H9 (cell line): Measurements from ENCODE around the gene ODAD4. TPM values are rescaled to one million over a fixed set of nuclear protein-coding genes. Genes with fewer than 3 reads are reported as not detected.

ENCODE experiments used
- DNase-seq: peaks from one replicate; pipeline ENCODE4 v3.0.0-alpha.2; 2017
- H2AFZ ChIP-seq: one replicate; pipeline ENCODE4 v1.6.1; 2013; ENCODE audit warnings: mild to moderate bottlenecking, low read length, control low read depth, moderate library complexity
- H2AK5ac ChIP-seq: 2 replicates; pipeline ENCODE4 v1.6.1; 2013; ENCODE audit warnings: low read length, control low read depth, mixed read lengths; ENCODE audit not compliant: insufficient read length
- H2BK120ac ChIP-seq: one replicate; pipeline ENCODE4 v1.6.1; 2013; ENCODE audit warnings: low read depth, mild to moderate bottlenecking, low read length, control low read depth, inconsistent platforms; ENCODE audit not compliant: poor library complexity, severe bottlenecking
- H2BK12ac ChIP-seq: 2 replicates; pipeline ENCODE4 v1.6.1; 2013; ENCODE audit warnings: low read length, control low read depth, mixed read lengths, low read depth; ENCODE audit not compliant: insufficient read length
- H2BK15ac ChIP-seq: 2 replicates; pipeline ENCODE4 v1.6.1; 2013; ENCODE audit warnings: low read depth, low read length, control low read depth
- H2BK20ac ChIP-seq: one replicate; pipeline ENCODE4 v1.6.1; 2013; ENCODE audit warnings: low read depth, mild to moderate bottlenecking, low read length, control low read depth, inconsistent platforms; ENCODE audit not compliant: poor library complexity, severe bottlenecking
- H2BK5ac ChIP-seq: 2 replicates; pipeline ENCODE4 v1.6.1; 2013; ENCODE audit warnings: low read length, control low read depth, mixed read lengths; ENCODE audit not compliant: insufficient read length
- H3K14ac ChIP-seq: 2 replicates; pipeline ENCODE4 v1.6.1; 2013; ENCODE audit warnings: low read length, control low read depth; ENCODE audit not compliant: insufficient read depth
- H3K18ac ChIP-seq: 2 replicates; pipeline ENCODE4 v1.6.1; 2013; ENCODE audit warnings: low read depth, mild to moderate bottlenecking, mixed read lengths, low read length, control low read depth; ENCODE audit not compliant: insufficient read length
- H3K23ac ChIP-seq: 2 replicates; pipeline ENCODE4 v1.6.1; 2013; ENCODE audit warnings: low read length, control low read depth, mixed read lengths, low read depth; ENCODE audit not compliant: insufficient read length
- H3K23me2 ChIP-seq: 2 replicates; pipeline ENCODE4 v1.6.1; 2013; ENCODE audit warnings: low read depth, mild to moderate bottlenecking, mixed read lengths, low read length, control low read depth; ENCODE audit not compliant: insufficient read length, poor library complexity, severe bottlenecking
- H3K27ac ChIP-seq: 2 replicates; pipeline ENCODE4 v1.5.1; 2013; ENCODE audit warnings: low read length, control low read depth, mixed read lengths, low read depth; ENCODE audit not compliant: insufficient read length
- H3K27me3 ChIP-seq: 2 replicates; pipeline ENCODE4 v1.6.1; 2013; ENCODE audit warnings: low read length, control low read depth, inconsistent platforms; ENCODE audit not compliant: insufficient read depth
- H3K4ac ChIP-seq: 2 replicates; pipeline ENCODE4 v1.6.1; 2013; ENCODE audit warnings: low read depth, mild to moderate bottlenecking, control low read depth, inconsistent platforms, low read length, moderate library complexity
- H3K4me1 ChIP-seq: 2 replicates; pipeline ENCODE4 v1.6.1; 2013; ENCODE audit warnings: low read length, control low read depth, inconsistent platforms; ENCODE audit not compliant: insufficient read depth
- H3K4me2 ChIP-seq: 2 replicates; pipeline ENCODE4 v1.6.1; 2013; ENCODE audit warnings: low read length, control low read depth, mixed read lengths; ENCODE audit not compliant: insufficient read length, insufficient read depth
- H3K56ac ChIP-seq: 2 replicates; pipeline ENCODE4 v1.6.1; 2013; ENCODE audit warnings: low read depth, mild to moderate bottlenecking, mixed read lengths, low read length, control low read depth; ENCODE audit not compliant: insufficient read length
- H3K79me1 ChIP-seq: 2 replicates; pipeline ENCODE4 v1.6.1; 2013; ENCODE audit warnings: low read depth, mild to moderate bottlenecking, moderate library complexity, low read length, control low read depth, inconsistent platforms; ENCODE audit not compliant: insufficient read depth, poor library complexity, severe bottlenecking
- H3K79me2 ChIP-seq: 2 replicates; pipeline ENCODE4 v1.6.1; 2013; ENCODE audit warnings: low read length, control low read depth, inconsistent platforms; ENCODE audit not compliant: insufficient read depth
- H3K9ac ChIP-seq: 2 replicates; pipeline ENCODE4 v1.6.1; 2013; ENCODE audit warnings: low read length, control low read depth, mixed read lengths; ENCODE audit not compliant: insufficient read length; ENCODE audit errors: extremely low read depth
- H3K9me3 ChIP-seq: one replicate; pipeline ENCODE4 v1.6.1; 2013; ENCODE audit warnings: low read depth, low read length, inconsistent platforms; ENCODE audit not compliant: control insufficient read depth
- H3T11ph ChIP-seq: one replicate; pipeline ENCODE4 v1.6.1; 2013; ENCODE audit warnings: mild to moderate bottlenecking, low read length, control low read depth, inconsistent platforms
- H4K20me1 ChIP-seq: one replicate; pipeline ENCODE4 v1.6.1; 2013; ENCODE audit not compliant: control insufficient read depth, insufficient read length, insufficient read depth
- H4K5ac ChIP-seq: 2 replicates; pipeline ENCODE4 v1.6.1; 2013; ENCODE audit warnings: low read depth, mild to moderate bottlenecking, mixed read lengths, low read length, control low read depth; ENCODE audit not compliant: insufficient read length
- H4K8ac ChIP-seq: replicated peaks from 2 replicates; pipeline ENCODE4 v1.6.1; 2013; ENCODE audit warnings: low read length, control low read depth, mixed read lengths, low read depth; ENCODE audit not compliant: insufficient read length
- H4K91ac ChIP-seq: 2 replicates; pipeline ENCODE4 v1.6.1; 2013; ENCODE audit warnings: low read depth, mild to moderate bottlenecking, moderate library complexity, mixed read lengths, low read length, control low read depth; ENCODE audit not compliant: insufficient read length
- H3K27ac Mint-ChIP-seq, 3 experiments: 2 replicates in 2 of 3; 3 replicates in 1 of 3; pipeline ENCODE4 v1.8.0; 2020 to 2021; ENCODE audit warnings: mixed read lengths in 3 of 3, mild to moderate bottlenecking in 1 of 3, moderate library complexity in 1 of 3
- H3K27me3 Mint-ChIP-seq: 2 replicates; pipeline ENCODE4 v1.8.0; 2021; ENCODE audit warnings: low read depth, mild to moderate bottlenecking, moderate library complexity, mixed read lengths
- H3K36me3 Mint-ChIP-seq, 3 experiments: 2 replicates in 2 of 3; 3 replicates in 1 of 3; pipeline ENCODE4 v1.8.0; 2020 to 2021; ENCODE audit warnings: low read depth in 3 of 3, mixed read lengths in 3 of 3; ENCODE audit not compliant: insufficient read depth in 1 of 3
- H3K4me1 Mint-ChIP-seq, 2 experiments: 2 replicates each; pipeline ENCODE4 v1.8.0; 2020; ENCODE audit warnings: mixed read lengths in 2 of 2
- H3K4me3 Mint-ChIP-seq, 2 experiments: 2 replicates in 1 of 2; 3 replicates in 1 of 2; pipeline ENCODE4 v1.8.0; 2020 to 2021; ENCODE audit warnings: mild to moderate bottlenecking in 2 of 2, mixed read lengths in 2 of 2, moderate library complexity in 1 of 2
- H3K9me3 Mint-ChIP-seq, 2 experiments: 2 replicates in 1 of 2; 3 replicates in 1 of 2; pipeline ENCODE4 v1.8.0; 2020; ENCODE audit warnings: mild to moderate bottlenecking in 2 of 2, mixed read lengths in 2 of 2, moderate library complexity in 1 of 2
- WGBS: extraction: QIAGEN DNeasy Blood & Tissue Kit; methylation state at CpG from one replicate; pipeline ENCODE4 v1.1.7; 2013; ENCODE audit warnings: missing lambda C conversion rate, low lambda C conversion rate, mixed read lengths; ENCODE audit not compliant: insufficient read length; ENCODE audit errors: extremely low coverage; 5-methylcytosine and 5-hydroxymethylcytosine counted together
- total RNA-seq: library from RNA; stranded (reverse); gene quantifications from 2 replicates; pipeline ENCODE4 v1.2.1, GENCODE V29; 2021
- TF ChIP-seq, protein P1 (sequence below): fragments of 200-600 bp; sonication (generic); conservative IDR thresholded peaks from 3 replicates; pipeline ENCODE4 v1.8.0; 2021; ENCODE audit warnings: antibody characterized with exemption, mild to moderate bottlenecking

The ODAD4 gene
- total RNA-seq, 1 experiment from 2014 or later: 2.1 TPM

GRCh38 chr17:41967141-41967920 lies 36.9 kb downstream of the ODAD4 start:
- H4K91ac ChIP-seq: no peak overlapping the region
- no peak overlapping the region for H4K5ac ChIP-seq
- peak overlapping the region; percentile 59 for H3K18ac ChIP-seq
- no peak overlapping the region for H3T11ph ChIP-seq
- peak overlapping the region; percentile 76 to 80 for H3K4me3 Mint-ChIP-seq
- H3K27me3 ChIP-seq: no peaks in the 10 kb centered on the region
- no peaks in the 10 kb centered on the region for H4K20me1 ChIP-seq
- peak overlapping the region; percentile 91 for H3K4me2 ChIP-seq
- no peak overlapping the region for H4K8ac ChIP-seq
- peak overlapping the region; percentile 27; the same call in 1 of the 2 replicates for H3K4ac ChIP-seq
- H3K14ac ChIP-seq: peak overlapping the region; percentile 67
- no peaks in the 10 kb centered on the region for H3K79me1 ChIP-seq
- H2BK5ac ChIP-seq: no peak overlapping the region
- no peaks in the 10 kb centered on the region for H3K9me3 Mint-ChIP-seq
- peak overlapping the region; percentile 78 for H3K9ac ChIP-seq
- no peak overlapping the region for H3K27ac ChIP-seq
- peaks cover 1% of the 10 kb centered on the region; the same call in 1 of the 2 replicates for H3K27me3 Mint-ChIP-seq
- H2AK5ac ChIP-seq: no peak overlapping the region
- no peak overlapping the region for H2BK120ac ChIP-seq
- DNase-seq: no peak
- H3K4me1 ChIP-seq: no peaks in the 10 kb centered on the region
- H3K56ac ChIP-seq: no peak overlapping the region
- peaks cover 16 to 38% (median 33%) of the 10 kb centered on the region in 3 experiments for H3K36me3 Mint-ChIP-seq
- H3K23ac ChIP-seq: no peak overlapping the region
- H2BK20ac ChIP-seq: no peak overlapping the region
- H3K23me2 ChIP-seq: peaks cover 12% of the 10 kb centered on the region
- no peaks in the 10 kb centered on the region for H3K9me3 ChIP-seq
- peak overlapping the region in 2 of 3 experiments; percentile 20 to 52; a peak in 1 of 7 replicates for H3K27ac Mint-ChIP-seq
- no peaks in the 10 kb centered on the region for H3K79me2 ChIP-seq
- TF ChIP-seq, protein P1, sequence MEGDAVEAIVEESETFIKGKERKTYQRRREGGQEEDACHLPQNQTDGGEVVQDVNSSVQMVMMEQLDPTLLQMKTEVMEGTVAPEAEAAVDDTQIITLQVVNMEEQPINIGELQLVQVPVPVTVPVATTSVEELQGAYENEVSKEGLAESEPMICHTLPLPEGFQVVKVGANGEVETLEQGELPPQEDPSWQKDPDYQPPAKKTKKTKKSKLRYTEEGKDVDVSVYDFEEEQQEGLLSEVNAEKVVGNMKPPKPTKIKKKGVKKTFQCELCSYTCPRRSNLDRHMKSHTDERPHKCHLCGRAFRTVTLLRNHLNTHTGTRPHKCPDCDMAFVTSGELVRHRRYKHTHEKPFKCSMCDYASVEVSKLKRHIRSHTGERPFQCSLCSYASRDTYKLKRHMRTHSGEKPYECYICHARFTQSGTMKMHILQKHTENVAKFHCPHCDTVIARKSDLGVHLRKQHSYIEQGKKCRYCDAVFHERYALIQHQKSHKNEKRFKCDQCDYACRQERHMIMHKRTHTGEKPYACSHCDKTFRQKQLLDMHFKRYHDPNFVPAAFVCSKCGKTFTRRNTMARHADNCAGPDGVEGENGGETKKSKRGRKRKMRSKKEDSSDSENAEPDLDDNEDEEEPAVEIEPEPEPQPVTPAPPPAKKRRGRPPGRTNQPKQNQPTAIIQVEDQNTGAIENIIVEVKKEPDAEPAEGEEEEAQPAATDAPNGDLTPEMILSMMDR: no peak
- peaks cover 23 to 31% of the 10 kb centered on the region in 2 experiments for H3K4me1 Mint-ChIP-seq
- WGBS: no CpG with 5 or more reads among the region's 39 CpGs
- 0 out of 2 replicates have a peak overlapping the region, but pooled peaks have one; percentile 85 for H2BK15ac ChIP-seq
- H2BK12ac ChIP-seq: no peak overlapping the region
- no peak overlapping the region for H2AFZ ChIP-seq
